Measurements from ENCODE around the gene POLR2E.

Gene POLR2E

DNA sequence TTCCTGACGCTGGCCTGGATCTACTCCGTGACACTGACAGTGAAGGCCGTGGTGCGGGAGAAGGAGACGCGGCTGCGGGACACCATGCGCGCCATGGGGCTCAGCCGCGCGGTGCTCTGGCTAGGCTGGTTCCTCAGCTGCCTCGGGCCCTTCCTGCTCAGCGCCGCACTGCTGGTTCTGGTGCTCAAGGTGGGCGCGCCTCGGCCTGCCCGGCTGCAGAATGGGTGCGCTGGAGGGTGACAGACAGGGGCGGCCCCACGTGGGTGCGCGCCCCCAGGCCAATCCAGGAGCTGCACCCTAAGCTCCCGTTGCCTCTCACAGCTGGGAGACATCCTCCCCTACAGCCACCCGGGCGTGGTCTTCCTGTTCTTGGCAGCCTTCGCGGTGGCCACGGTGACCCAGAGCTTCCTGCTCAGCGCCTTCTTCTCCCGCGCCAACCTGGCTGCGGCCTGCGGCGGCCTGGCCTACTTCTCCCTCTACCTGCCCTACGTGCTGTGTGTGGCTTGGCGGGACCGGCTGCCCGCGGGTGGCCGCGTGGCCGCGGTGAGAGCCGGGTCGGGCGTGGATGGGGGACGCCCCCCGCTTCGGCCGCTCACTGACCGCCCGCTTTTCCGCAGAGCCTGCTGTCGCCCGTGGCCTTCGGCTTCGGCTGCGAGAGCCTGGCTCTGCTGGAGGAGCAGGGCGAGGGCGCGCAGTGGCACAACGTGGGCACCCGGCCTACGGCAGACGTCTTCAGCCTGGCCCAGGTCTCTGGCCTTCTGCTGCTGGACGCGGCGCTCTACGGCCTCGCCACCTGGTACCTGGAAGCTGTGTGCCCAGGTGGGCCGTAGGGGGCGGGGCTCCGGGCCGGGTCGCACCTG lies 48.1 kb downstream of the POLR2E start:
- H3K27ac ChIP-seq = no peak overlapping the region

DNA sequence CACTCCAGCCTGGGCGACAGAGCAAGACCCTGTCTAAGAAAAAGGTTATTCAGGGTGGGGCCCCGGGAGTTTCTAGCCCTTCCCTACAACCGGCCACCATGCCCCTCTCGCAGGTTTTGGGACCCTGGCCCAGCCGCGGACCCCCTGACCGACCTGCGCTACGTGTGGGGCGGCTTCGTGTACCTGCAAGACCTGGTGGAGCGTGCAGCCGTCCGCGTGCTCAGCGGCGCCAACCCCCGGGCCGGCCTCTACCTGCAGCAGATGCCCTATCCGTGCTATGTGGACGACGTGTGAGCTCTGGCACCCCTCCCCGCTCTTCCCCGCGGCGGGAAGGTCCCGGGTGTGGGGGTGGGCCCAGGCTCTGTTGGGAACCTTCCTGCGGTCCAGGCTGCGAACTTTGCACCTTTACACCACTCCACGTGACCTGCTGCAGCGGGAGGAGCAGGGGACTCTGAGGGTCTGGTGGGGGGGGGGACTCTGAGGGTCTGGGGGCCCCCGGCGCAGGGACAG lies 49.0 kb downstream of the POLR2E start:
- Histone ChIP-seq H2AFZ (no peak overlapping the region), H3K4me2 (ENCODE audit: low read length) (no peak overlapping the region), H3K36me3 (ENCODE audit: control insufficient read depth, insufficient read depth, low read length) (no peaks in the 10 kb centered on the region), H3K9me3 (ENCODE audit: control insufficient read depth, low read length) (no peaks in the 10 kb centered on the region), H3K27ac (no peak overlapping the region), H3K4me3 (ENCODE audit: low read depth, low read length) (no peak overlapping the region), H3K79me2 (no peaks in the 10 kb centered on the region), H3K27me3 (ENCODE audit: control insufficient read depth, insufficient read depth, low read length) (no peaks in the 10 kb centered on the region), H3K4me1 (peaks cover 4% of the 10 kb centered on the region), H3K9ac (no peak overlapping the region)
- TF ChIP-seq, protein P1, sequence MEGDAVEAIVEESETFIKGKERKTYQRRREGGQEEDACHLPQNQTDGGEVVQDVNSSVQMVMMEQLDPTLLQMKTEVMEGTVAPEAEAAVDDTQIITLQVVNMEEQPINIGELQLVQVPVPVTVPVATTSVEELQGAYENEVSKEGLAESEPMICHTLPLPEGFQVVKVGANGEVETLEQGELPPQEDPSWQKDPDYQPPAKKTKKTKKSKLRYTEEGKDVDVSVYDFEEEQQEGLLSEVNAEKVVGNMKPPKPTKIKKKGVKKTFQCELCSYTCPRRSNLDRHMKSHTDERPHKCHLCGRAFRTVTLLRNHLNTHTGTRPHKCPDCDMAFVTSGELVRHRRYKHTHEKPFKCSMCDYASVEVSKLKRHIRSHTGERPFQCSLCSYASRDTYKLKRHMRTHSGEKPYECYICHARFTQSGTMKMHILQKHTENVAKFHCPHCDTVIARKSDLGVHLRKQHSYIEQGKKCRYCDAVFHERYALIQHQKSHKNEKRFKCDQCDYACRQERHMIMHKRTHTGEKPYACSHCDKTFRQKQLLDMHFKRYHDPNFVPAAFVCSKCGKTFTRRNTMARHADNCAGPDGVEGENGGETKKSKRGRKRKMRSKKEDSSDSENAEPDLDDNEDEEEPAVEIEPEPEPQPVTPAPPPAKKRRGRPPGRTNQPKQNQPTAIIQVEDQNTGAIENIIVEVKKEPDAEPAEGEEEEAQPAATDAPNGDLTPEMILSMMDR (IDR thresholded peaks at IDR 0.05) = no peak

More for the DNA sequence above, 48.1 kb downstream of the POLR2E start:
- Histone ChIP-seq H3K4me3 (ENCODE audit: low read depth, low read length) (no peak overlapping the region), H3K9ac (no peak overlapping the region), H3K79me2 (no peaks in the 10 kb centered on the region), H3K27me3 (ENCODE audit: control insufficient read depth, insufficient read depth, low read length) (no peaks in the 10 kb centered on the region), H2AFZ (no peak overlapping the region), H3K4me1 (no peaks in the 10 kb centered on the region), H3K4me2 (ENCODE audit: low read length) (no peak overlapping the region), H3K36me3 (ENCODE audit: control insufficient read depth, insufficient read depth, low read length) (no peaks in the 10 kb centered on the region), H3K9me3 (ENCODE audit: control insufficient read depth, low read length) (no peaks in the 10 kb centered on the region)
- TF ChIP-seq, protein P1 (IDR thresholded peaks at IDR 0.05) = no peak

DNA sequence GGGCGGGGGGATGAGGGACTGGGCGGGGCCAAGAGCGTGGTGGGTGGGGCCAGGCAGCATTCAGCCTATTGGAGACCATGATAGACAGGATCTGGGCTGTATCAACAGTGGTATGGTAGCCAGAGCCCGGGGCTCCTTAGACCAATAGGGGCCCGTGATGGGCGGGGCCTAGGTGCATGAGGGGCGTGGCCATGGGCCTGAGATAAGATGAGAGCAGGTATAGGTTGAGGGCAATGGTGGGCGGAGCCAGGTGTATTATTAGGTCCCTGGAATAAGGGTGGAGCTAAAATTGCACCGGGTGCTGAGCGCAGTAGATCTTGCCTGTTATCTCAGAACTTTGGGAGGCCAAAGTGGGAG lies 50.0 kb downstream of the POLR2E start:
- Histone ChIP-seq H3K27ac (no peak overlapping the region), H2AFZ (no peak overlapping the region), H3K4me3 (ENCODE audit: low read depth, low read length) (no peak overlapping the region), H3K36me3 (ENCODE audit: control insufficient read depth, insufficient read depth, low read length) (no peaks in the 10 kb centered on the region), H3K27me3 (ENCODE audit: control insufficient read depth, insufficient read depth, low read length) (no peaks in the 10 kb centered on the region), H3K4me2 (ENCODE audit: low read length) (no peak overlapping the region), H3K4me1 (peaks cover 5% of the 10 kb centered on the region), H3K9me3 (ENCODE audit: control insufficient read depth, low read length) (no peaks in the 10 kb centered on the region), H3K9ac (no peak overlapping the region), H3K79me2 (no peaks in the 10 kb centered on the region)
- TF ChIP-seq, protein P1 (IDR thresholded peaks at IDR 0.05) = no peak

DNA sequence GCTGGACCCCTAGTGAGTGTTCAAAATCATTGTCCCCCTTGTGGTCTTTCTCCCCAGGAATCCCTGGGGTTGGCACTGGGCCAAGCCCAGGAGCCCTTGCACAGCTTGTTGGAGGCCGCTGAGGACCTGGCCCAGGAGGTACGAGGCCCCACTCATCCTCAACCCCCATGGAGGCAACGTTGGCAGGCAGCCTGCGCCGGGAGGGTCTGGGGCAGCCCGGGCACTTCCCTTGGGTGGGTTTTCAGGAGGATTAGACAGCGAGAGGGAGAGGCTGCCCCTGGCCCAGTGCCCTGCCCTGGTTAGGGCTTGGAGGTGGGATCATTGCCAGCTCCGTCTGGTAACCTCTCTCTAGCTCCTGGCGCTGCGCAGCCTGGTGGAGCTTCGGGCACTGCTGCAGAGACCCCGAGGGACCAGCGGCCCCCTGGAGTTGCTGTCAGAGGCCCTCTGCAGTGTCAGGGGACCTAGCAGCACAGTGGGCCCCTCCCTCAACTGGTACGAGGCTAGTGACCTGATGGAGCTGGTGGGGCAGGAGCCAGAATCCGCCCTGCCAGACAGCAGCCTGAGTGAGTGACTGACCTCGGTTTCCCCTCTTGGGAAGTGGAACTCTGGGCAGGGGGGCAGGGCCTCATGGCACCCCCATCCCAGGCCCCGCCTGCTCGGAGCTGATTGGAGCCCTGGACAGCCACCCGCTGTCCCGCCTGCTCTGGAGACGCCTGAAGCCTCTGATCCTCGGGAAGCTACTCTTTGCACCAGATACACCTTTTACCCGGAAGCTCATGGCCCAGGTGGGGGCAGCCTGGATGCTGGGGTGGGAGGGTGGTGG lies 52.3 kb downstream of the POLR2E start:
- Histone ChIP-seq H3K4me1 (peaks cover 5% of the 10 kb centered on the region), H3K27ac (no peak overlapping the region), H3K9me3 (ENCODE audit: control insufficient read depth, low read length) (no peaks in the 10 kb centered on the region), H3K36me3 (ENCODE audit: control insufficient read depth, insufficient read depth, low read length) (no peaks in the 10 kb centered on the region), H3K9ac (no peak overlapping the region), H2AFZ (no peak overlapping the region), H3K27me3 (ENCODE audit: control insufficient read depth, insufficient read depth, low read length) (no peaks in the 10 kb centered on the region), H3K4me3 (ENCODE audit: low read depth, low read length) (no peak overlapping the region), H3K79me2 (no peaks in the 10 kb centered on the region), H3K4me2 (ENCODE audit: low read length) (no peak overlapping the region)
- TF ChIP-seq, protein P1 (IDR thresholded peaks at IDR 0.05) = no peak

Data from parathyroid adenoma (tissue), 2 donors.